SH-SY5Y (cell line): ENCODE results near the gene FRA10AC1.

ENCODE experiments used
- GATA2 ChIP-seq: IDR thresholded peaks from 2 replicates; pipeline ENCODE4 v1.6.1; 2011; ENCODE audit warnings: mild to moderate bottlenecking, low read depth, low read length
- GATA3 ChIP-seq: IDR thresholded peaks from 2 replicates; pipeline ENCODE4 v1.6.1; 2011; ENCODE audit warnings: low read depth, mild to moderate bottlenecking, low read length, moderate library complexity

- TF ChIP-seq GATA3, result no peak
- no peak for TF ChIP-seq GATA2
Observed at GRCh38 chr10:93715345-93715744, 13.0 kb upstream of the FRA10AC1 start.
